Epithelial cell of proximal tubule (primary cell): ENCODE results near the gene PROSER3. TPM values are rescaled to one million over a fixed set of nuclear protein-coding genes. Genes with fewer than 3 reads are reported as not detected.

ENCODE experiments used
- DNase-seq: peaks from one replicate; pipeline ENCODE4 v3.0.0-alpha.2; 2011; ENCODE audit warnings: low read depth
- H3K4me3 ChIP-seq: 2 replicates; pipeline ENCODE4 v1.5.1; 2011; ENCODE audit warnings: low read depth, mild to moderate bottlenecking, low read length
- CTCF ChIP-seq: conservative IDR thresholded peaks from 2 replicates; pipeline ENCODE4 v1.5.1; 2012; ENCODE audit warnings: low read depth, mild to moderate bottlenecking, low read length
- total RNA-seq: library from RNA; depleted of rRNA; stranded (reverse); fragments of >200 nt; gene quantifications from 2 replicates; pipeline ENCODE4 v1.2.3, GENCODE V29; 2015

The PROSER3 gene
- total RNA-seq, 1 donor from 2014 or later = 14.7 TPM

- TF ChIP-seq CTCF = no peak
- no peak for DNase-seq
- H3K4me3 ChIP-seq = no peak overlapping the region
Measured at GRCh38 chr19:35730326-35730725, 27.6 kb upstream of the PROSER3 start.

GRCh38 chr19:35731353-35731752 is 26.6 kb upstream of the PROSER3 start:
- TF ChIP-seq CTCF = no peak
- H3K4me3 ChIP-seq = no peak overlapping the region
- DNase-seq = no peak

GRCh38 chr19:35731779-35732405 is 26.1 kb upstream of the PROSER3 start:
- DNase-seq = no peak
- TF ChIP-seq CTCF = no peak
- H3K4me3 ChIP-seq = no peak overlapping the region

- DNase-seq = no peak
- no peak for TF ChIP-seq CTCF
- H3K4me3 ChIP-seq = no peak overlapping the region
Measured at GRCh38 chr19:35732540-35733179, 25.3 kb upstream of the PROSER3 start.

DNA sequence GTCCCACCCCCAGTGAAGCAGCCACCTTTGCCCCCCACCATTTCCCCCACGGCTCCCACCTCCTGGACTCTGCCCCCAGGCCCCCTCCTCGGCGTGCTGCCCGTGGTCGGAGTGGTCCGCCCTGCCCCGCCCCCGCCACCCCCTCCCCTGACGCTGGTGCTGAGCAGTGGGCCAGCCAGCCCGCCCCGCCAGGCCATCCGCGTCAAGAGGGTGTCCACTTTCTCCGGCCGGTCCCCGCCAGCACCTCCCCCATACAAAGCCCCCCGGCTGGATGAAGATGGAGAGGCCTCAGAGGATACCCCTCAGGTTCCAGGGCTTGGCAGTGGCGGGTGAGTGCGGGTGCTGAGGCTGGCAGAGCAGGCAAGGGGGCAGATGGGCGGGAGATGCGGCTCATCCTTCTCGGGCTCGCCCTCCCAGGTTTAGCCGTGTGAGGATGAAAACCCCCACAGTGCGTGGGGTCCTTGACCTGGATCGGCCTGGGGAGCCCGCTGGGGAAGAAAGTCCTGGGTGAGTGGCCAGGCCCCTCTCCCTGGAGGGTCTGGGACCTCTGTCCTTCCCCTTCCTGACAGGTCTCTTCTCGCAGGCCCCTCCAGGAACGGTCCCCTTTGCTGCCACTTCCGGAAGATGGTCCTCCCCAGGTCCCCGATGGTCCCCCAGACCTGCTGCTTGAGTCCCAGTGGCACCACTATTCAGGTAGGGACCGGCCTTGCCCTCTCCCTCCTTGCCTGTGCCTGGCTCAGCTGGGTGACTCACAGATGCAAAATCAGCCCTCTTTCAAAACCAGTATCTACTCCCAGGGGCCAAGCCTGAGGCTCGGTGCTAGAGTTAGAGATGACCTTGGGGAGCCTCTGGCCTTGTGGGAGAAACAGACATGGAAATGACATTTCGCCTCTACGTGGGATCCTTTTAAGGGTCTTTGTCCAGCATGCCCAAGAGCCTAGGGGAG is 24.5 kb upstream of the PROSER3 start:
- no peak for DNase-seq
- TF ChIP-seq CTCF = no peak
- no peak overlapping the region for H3K4me3 ChIP-seq

DNA sequence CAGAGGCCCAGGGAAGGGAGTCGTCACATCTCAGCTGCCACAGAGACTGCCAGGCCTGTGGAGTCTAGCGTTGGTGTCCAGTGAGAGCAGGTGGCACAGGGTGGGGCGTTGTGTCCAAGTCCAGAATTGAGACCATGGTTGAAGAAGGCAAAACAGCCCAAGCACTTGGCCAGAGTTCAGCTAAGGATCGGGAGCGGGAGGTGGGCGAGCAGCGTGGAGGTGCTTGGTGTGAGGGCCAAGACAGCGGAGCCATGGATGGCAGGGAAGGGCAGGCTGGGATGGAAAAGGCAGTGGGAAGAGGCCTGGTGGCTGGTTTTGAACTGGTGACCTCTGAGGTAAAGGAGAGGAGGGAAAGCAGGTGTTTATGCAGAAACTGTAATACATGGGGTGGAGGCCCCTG is 23.7 kb upstream of the PROSER3 start:
- DNase-seq = no peak
- TF ChIP-seq CTCF = no peak

More for the DNA sequence above, 23.7 kb upstream of the PROSER3 start:
- H3K4me3 ChIP-seq = no peak overlapping the region
